ENCODE data around the gene MBD1.
A peak's percentile ranks its signal among the peaks of the same experiment; 100 is the strongest.

The MBD1 gene

DNA sequence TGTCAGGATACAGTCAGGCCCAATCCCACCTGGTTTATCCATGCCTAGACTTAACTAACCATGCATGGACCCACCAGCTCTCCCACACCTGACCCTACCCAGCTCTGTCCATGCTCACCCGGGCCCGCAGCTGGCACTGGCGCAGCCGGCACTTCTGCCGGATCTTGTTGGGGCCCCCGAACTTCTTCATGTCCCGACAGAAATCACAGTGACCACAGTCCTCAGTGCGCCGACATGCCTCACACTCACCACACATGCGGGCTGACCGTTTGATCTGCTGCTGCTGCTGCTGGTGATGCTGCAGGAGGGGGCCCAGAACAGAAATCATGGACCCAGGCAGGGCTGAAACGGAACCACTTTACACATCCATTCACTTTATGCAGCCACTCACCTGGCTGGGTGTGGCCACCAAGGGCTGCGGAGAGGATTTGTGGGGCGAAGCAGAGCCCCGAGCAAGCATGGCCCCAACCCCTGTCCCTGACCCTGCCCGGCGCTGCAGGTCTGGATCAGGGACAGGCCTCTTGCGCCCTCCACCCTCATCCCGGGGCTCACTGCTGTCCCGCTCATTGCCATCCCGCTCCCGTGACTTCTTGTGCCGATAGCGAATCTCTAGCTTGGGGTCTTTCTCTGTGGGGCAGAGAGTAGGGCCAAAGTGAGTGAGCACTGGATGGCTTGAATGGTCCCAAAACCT, 4.5 kb upstream of the MBD1 start:
- H3K27me3 Mint-ChIP-seq = no peaks in the 10 kb centered on the region
- H3K4me3 Mint-ChIP-seq = peak overlapping the region; percentile 91
- CTCF ChIA-PET = interaction anchor here (0.8 kb wide), 1 partner anchor 71 kb away, joined by 3 read pairs; no protein-coding TSS in a partner anchor
- H3K4me1 Mint-ChIP-seq = peaks cover 56% of the 10 kb centered on the region
- H3K27ac Mint-ChIP-seq = peak overlapping the region; percentile 43
- H3K9me3 Mint-ChIP-seq = no peaks in the 10 kb centered on the region
- DNase-seq = no peak
- peaks cover 56% of the 10 kb centered on the region for H3K36me3 Mint-ChIP-seq

DNA sequence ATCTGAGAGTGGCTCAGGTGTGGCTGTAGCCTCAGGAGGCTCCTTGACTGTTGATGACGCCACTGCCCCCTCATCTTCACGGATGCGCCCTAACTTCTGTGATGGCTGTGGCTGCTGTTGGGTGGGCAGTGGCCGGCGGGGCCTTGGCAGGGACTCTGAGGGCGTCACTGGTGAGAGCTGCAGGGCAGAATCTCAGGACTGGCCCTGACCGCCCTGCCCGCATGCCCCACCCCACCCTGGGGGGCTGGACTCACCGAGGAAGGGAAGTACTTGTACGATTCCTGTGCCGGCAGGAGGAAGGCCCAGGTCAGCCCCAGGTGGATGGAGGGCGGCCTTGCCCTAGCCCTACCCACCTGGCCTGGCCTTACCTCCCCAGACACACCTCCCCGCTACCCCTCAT, 3.7 kb upstream of the MBD1 start:
- peaks cover 63% of the 10 kb centered on the region for H3K4me1 Mint-ChIP-seq
- H3K4me3 Mint-ChIP-seq = no peak overlapping the region
- no peak for DNase-seq
- peaks cover 60% of the 10 kb centered on the region for H3K36me3 Mint-ChIP-seq
- H3K27ac Mint-ChIP-seq = no peak overlapping the region
- CTCF ChIA-PET = no interaction called here
- no peaks in the 10 kb centered on the region for H3K9me3 Mint-ChIP-seq
- no peaks in the 10 kb centered on the region for H3K27me3 Mint-ChIP-seq

DNA sequence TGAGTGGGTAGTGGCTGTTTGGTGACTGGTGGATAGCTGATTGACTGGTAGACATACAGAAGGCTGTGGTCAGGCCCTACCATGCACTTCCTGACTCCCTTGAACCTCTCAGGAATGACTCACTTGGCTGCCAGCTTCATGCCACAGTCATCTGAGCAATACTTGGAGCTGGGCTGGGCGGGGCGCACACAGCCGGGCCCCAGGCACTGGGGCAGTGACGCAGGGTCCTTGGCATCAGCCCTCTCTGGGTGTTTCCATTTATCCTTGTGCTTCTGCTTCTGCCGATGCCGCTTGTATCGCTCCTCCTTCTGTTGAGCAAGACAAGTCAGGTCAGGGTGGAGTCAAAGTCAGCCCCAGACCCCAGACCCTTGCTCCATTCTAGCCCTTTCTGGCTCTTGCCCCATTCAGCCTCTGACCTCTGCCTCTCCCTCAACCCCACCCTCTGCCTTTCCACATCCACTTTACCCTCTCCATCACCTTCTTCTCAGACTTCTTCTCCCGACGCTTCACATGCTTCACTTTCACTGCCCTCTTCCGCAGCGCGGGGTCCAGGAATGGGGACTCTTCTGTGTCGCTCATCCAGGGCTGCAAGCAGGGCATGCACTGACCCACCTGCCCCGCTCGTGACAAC, 3.0 kb upstream of the MBD1 start:
- CTCF ChIA-PET = no interaction called here
- peaks cover 60% of the 10 kb centered on the region for H3K36me3 Mint-ChIP-seq
- no peak for DNase-seq
- H3K4me1 Mint-ChIP-seq = peaks cover 70% of the 10 kb centered on the region
- H3K27me3 Mint-ChIP-seq = no peaks in the 10 kb centered on the region
- H3K4me3 Mint-ChIP-seq = peak overlapping the region; percentile 45
- no peaks in the 10 kb centered on the region for H3K9me3 Mint-ChIP-seq
- no peak overlapping the region for H3K27ac Mint-ChIP-seq

- peak overlapping the region; percentile 45 for H3K4me3 Mint-ChIP-seq
- H3K4me1 Mint-ChIP-seq = peaks cover 70% of the 10 kb centered on the region
- H3K27me3 Mint-ChIP-seq = no peaks in the 10 kb centered on the region
Measured at GRCh38 chr18:50283469-50284209, 2.3 kb upstream of the MBD1 start.

GRCh38 chr18:50282521-50283335, 1.4 kb upstream of the MBD1 start:
- Mint-ChIP-seq H3K4me3 (peak overlapping the region; percentile 98), H3K27me3 (no peaks in the 10 kb centered on the region), H3K9me3 (no peaks in the 10 kb centered on the region), H3K36me3 (peaks cover 69% of the 10 kb centered on the region), H3K4me1 (peaks cover 74% of the 10 kb centered on the region), H3K27ac (peak overlapping the region; percentile 94)
- DNase-seq = no peak
- CTCF ChIA-PET = interaction anchor here (2.0 to 3.8 kb wide), 3 partner anchors 12 to 74 kb away, joined by 9 to 21 read pairs (median 15); partner anchors contain the start of gene CFAP53

More at GRCh38 chr18:50283469-50284209, 2.3 kb upstream of the MBD1 start:
- H3K27ac Mint-ChIP-seq = peak overlapping the region; percentile 66
- no peaks in the 10 kb centered on the region for H3K9me3 Mint-ChIP-seq
- DNase-seq = no peak
- H3K36me3 Mint-ChIP-seq = peaks cover 66% of the 10 kb centered on the region
- CTCF ChIA-PET = interaction anchor here (3.8 kb wide), 1 partner anchor 73 kb away, joined by 21 read pairs; no protein-coding TSS in a partner anchor

DNA sequence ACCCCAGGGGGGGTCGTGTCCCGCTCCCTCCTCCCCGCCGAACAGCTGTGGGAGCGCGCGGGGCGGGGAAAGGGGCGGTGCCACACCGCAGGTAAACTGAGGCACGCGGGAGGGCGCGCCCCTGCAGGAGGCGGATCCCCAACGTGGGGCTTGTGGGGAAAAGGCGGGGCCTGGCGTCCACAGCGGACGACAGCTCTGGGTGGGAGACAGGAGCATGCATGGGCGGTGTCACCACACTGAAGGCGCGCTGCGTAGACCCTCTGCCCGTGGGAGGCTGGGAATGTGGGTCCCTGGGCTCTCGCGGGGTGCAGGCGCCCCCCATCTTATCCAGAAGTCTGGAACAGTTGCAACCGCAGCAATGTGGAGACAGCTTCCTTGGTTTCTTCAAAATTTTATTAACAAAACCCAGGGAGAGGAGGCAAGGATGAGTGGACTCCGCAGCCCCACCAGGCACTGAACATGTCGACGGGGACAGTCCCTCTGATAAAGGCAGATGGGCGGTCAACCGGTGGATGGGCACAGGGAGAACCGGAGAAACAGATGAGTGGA, 723 bp upstream of the MBD1 start:
- peak overlapping the region; percentile 94 for H3K27ac Mint-ChIP-seq
- no peak for DNase-seq
- CTCF ChIA-PET = interaction anchor here (2.0 to 3.8 kb wide), 3 partner anchors 11 to 75 kb away, joined by 9 to 21 read pairs (median 15); partner anchors contain the start of gene CFAP53
- no peaks in the 10 kb centered on the region for H3K27me3 Mint-ChIP-seq
- H3K4me1 Mint-ChIP-seq = peaks cover 70% of the 10 kb centered on the region
- H3K36me3 Mint-ChIP-seq = peaks cover 64% of the 10 kb centered on the region
- H3K4me3 Mint-ChIP-seq = peak overlapping the region; percentile 98
- H3K9me3 Mint-ChIP-seq = no peaks in the 10 kb centered on the region

DNA sequence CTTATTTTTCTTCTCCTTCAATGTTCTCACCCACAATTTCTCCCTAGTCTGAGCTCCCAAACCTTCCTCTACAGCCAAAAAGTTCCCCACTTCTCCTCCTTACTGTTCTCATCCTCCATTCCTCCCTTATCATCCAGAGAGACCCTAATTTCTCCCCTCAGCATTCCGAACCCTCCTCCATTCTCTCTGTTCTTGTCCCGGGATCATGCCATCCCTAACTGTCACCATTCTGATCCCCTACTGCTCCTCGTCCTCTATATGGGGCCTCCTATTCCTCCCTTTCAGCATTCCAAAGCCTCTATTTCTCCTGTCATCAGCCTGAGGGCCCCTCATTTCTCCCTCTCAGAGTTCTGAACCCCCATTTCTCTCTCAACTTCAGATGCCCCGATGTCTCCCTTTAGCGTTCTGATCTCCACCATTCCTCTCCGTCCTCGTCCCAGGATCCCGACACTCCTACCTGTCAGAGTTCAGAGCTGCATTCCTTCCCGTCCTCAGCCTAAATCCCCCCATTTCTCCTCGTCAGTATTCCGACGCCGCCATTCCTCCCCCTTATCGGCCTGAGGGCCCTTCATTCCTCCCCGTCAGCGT, 522 bp downstream of the MBD1 start:
- no peaks in the 10 kb centered on the region for H3K9me3 Mint-ChIP-seq
- CTCF ChIA-PET = interaction anchor here (2.0 to 3.8 kb wide), 3 partner anchors 10 to 76 kb away, joined by 9 to 21 read pairs (median 15); partner anchors contain the start of gene CFAP53
- H3K27ac Mint-ChIP-seq = peak overlapping the region; percentile 94
- peak overlapping the region; percentile 98 for H3K4me3 Mint-ChIP-seq
- DNase-seq = no peak
- peaks cover 66% of the 10 kb centered on the region for H3K36me3 Mint-ChIP-seq
- no peaks in the 10 kb centered on the region for H3K27me3 Mint-ChIP-seq
- H3K4me1 Mint-ChIP-seq = peaks cover 59% of the 10 kb centered on the region

GRCh38 chr18:50279752-50280151, 1.6 kb downstream of the MBD1 start:
- H3K36me3 Mint-ChIP-seq = peaks cover 67% of the 10 kb centered on the region
- no peak for DNase-seq
- peaks cover 56% of the 10 kb centered on the region for H3K4me1 Mint-ChIP-seq
- H3K27ac Mint-ChIP-seq = no peak overlapping the region
- no peaks in the 10 kb centered on the region for H3K27me3 Mint-ChIP-seq
- H3K9me3 Mint-ChIP-seq = no peaks in the 10 kb centered on the region
- CTCF ChIA-PET = interaction anchor here (1.1 kb wide), 1 partner anchor 11 kb away, joined by 9 read pairs; no protein-coding TSS in a partner anchor
- peak overlapping the region; percentile 98 for H3K4me3 Mint-ChIP-seq

DNA sequence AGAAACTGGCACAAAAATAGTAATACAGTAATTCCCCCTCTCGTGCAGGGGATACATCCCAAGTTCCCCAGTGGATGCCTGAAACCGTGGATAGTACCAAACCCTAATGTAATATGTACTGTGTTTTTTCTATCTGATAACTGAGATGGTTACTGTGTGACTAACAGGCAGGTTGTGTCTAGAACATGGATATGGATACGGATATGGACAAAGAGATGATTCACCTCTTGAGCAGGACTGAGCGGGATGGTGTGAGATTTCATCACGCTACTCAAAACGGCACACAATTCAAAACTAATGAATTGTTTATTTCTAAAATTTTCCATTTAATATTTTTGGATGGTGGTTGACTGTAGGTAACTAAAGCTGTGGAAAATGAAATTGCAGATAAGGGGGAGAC, 3.4 kb downstream of the MBD1 start:
- CTCF ChIA-PET = interaction anchor here (1.0 to 1.2 kb wide), 2 partner anchors 38 to 79 kb away, joined by 3 read pairs; no protein-coding TSS in a partner anchor
- Mint-ChIP-seq H3K36me3 (peaks cover 60% of the 10 kb centered on the region), H3K4me3 (no peak overlapping the region), H3K27ac (no peak overlapping the region), H3K9me3 (no peaks in the 10 kb centered on the region), H3K27me3 (no peaks in the 10 kb centered on the region), H3K4me1 (peaks cover 43% of the 10 kb centered on the region)
- no peak for DNase-seq

GRCh38 chr18:50276452-50276851, 4.9 kb downstream of the MBD1 start:
- H3K27me3 Mint-ChIP-seq = no peaks in the 10 kb centered on the region
- H3K27ac Mint-ChIP-seq = no peak overlapping the region
- peaks cover 63% of the 10 kb centered on the region for H3K36me3 Mint-ChIP-seq
- DNase-seq = no peak
- CTCF ChIA-PET = no interaction called here
- peaks cover 31% of the 10 kb centered on the region for H3K4me1 Mint-ChIP-seq
- no peak overlapping the region for H3K4me3 Mint-ChIP-seq
- H3K9me3 Mint-ChIP-seq = no peaks in the 10 kb centered on the region

DNA sequence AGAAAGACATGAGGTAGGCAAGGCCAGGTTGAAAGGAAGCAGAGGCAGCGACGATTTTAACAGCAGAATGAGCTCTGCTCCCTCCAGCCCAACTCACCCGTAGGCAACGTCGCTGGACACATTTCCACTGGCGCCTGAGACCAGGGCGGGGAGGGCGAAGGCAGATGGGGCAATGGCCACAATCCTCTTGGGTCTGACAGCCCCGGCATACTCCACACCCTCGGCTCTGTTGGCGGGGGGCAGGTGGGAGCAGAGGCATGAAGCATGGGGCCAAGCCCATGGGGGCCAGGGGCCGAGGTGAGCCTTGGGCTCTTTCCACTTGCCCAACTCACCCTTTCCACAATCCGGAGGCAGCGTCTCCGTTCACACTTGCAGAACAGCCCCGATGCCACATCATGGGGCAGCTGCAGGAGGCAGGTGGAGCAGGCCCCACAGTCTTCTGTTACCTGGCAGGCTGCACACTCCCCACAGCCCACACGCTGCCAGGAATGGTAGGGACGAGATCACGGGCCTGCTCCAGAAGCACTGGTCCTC, 5.8 kb downstream of the MBD1 start:
- CTCF ChIA-PET = interaction anchor here (1.7 kb wide), 1 partner anchor 82 kb away, joined by 7 read pairs; no protein-coding TSS in a partner anchor
- Mint-ChIP-seq H3K4me3 (no peak overlapping the region), H3K27ac (no peak overlapping the region), H3K4me1 (peaks cover 23% of the 10 kb centered on the region), H3K27me3 (no peaks in the 10 kb centered on the region), H3K9me3 (no peaks in the 10 kb centered on the region), H3K36me3 (peaks cover 60% of the 10 kb centered on the region)
- no peak for DNase-seq

- CTCF ChIA-PET = interaction anchor here (1.7 kb wide), 1 partner anchor 82 kb away, joined by 7 read pairs; no protein-coding TSS in a partner anchor
- Mint-ChIP-seq H3K9me3 (no peaks in the 10 kb centered on the region), H3K27ac (peak overlapping the region; percentile 46), H3K36me3 (peaks cover 62% of the 10 kb centered on the region), H3K4me1 (peaks cover 17% of the 10 kb centered on the region), H3K4me3 (no peak overlapping the region), H3K27me3 (no peaks in the 10 kb centered on the region)
- DNase-seq = no peak
Measured at GRCh38 chr18:50274941-50275340, 6.4 kb downstream of the MBD1 start.

DNA sequence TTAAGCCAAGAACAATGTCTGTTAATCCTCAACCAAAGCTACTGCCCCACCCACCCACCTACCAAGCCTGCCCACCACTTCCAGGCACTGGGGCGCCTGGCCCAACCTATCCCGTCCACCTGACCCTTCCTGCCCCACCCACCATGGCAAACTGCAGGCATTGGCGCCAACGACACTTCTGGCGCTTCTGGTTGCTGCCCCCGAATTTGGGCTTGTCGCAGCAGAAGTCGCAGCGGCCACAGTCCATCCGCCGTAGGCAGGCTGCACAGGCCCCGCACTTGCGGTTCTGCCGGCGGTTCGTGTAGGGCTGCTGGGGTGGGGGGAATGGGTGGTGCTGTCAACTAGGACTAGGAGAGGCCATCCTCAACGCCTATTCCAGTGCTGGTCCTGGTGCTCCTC, 7.3 kb downstream of the MBD1 start:
- H3K9me3 Mint-ChIP-seq = no peaks in the 10 kb centered on the region

More for the DNA sequence above, 7.3 kb downstream of the MBD1 start:
- Mint-ChIP-seq H3K27ac (no peak overlapping the region), H3K4me3 (no peak overlapping the region), H3K36me3 (peaks cover 64% of the 10 kb centered on the region), H3K4me1 (peaks cover 11% of the 10 kb centered on the region), H3K27me3 (no peaks in the 10 kb centered on the region)
- DNase-seq = no peak
- CTCF ChIA-PET = interaction anchor here (0.8 to 1.7 kb wide), 2 partner anchors 55 to 83 kb away, joined by 3 to 7 read pairs; no protein-coding TSS in a partner anchor
